ENCODE results near the gene DENND1A. TPM values are rescaled to one million over a fixed set of nuclear protein-coding genes. Genes with fewer than 3 reads are reported as not detected.

Gene DENND1A
- total RNA-seq, 4 donors from 2014 or later: 37.1 to 55.3 (median 50.0) TPM

- no peak for TF ChIP-seq POLR2A (IDR thresholded peaks at IDR 0.05)
- no peak for TF ChIP-seq CTCF (IDR thresholded peaks at IDR 0.05)
- no peaks in the 10 kb centered on the region for H3K4me1 ChIP-seq
- H3K4me3 ChIP-seq: no peak overlapping the region
- H3K27ac ChIP-seq: no peak overlapping the region
- no peaks in the 10 kb centered on the region for H3K9me3 ChIP-seq
- no peaks in the 10 kb centered on the region for H3K36me3 ChIP-seq
- H3K27me3 ChIP-seq: no peaks in the 10 kb centered on the region
- no peak for DNase-seq
Measured at GRCh38 chr9:123954518-123955280, 24.8 kb upstream of the DENND1A start.

GRCh38 chr9:123952641-123953495, 22.9 kb upstream of the DENND1A start:
- no peak overlapping the region for H3K27ac ChIP-seq
- no peaks in the 10 kb centered on the region for H3K27me3 ChIP-seq
- TF ChIP-seq POLR2A (IDR thresholded peaks at IDR 0.05) (no peak), CTCF (IDR thresholded peaks at IDR 0.05) (no peak)
- H3K4me3 ChIP-seq: no peak overlapping the region
- DNase-seq: no peak
- H3K36me3 ChIP-seq: no peaks in the 10 kb centered on the region
- no peaks in the 10 kb centered on the region for H3K9me3 ChIP-seq
- H3K4me1 ChIP-seq: no peaks in the 10 kb centered on the region

GRCh38 chr9:123948286-123948685, 18.4 kb upstream of the DENND1A start:
- no peak for DNase-seq

GRCh38 chr9:123947326-123947725, 17.4 kb upstream of the DENND1A start:
- no peaks in the 10 kb centered on the region for H3K27me3 ChIP-seq
- H3K9me3 ChIP-seq: no peaks in the 10 kb centered on the region
- H3K36me3 ChIP-seq: no peaks in the 10 kb centered on the region
- H3K4me3 ChIP-seq: no peak overlapping the region
- no peak overlapping the region for H3K27ac ChIP-seq
- TF ChIP-seq POLR2A (IDR thresholded peaks at IDR 0.05) (no peak), CTCF (IDR thresholded peaks at IDR 0.05) (no peak)
- DNase-seq: no peak
- no peaks in the 10 kb centered on the region for H3K4me1 ChIP-seq

More at GRCh38 chr9:123948286-123948685, 18.4 kb upstream of the DENND1A start:
- H3K27me3 ChIP-seq: no peaks in the 10 kb centered on the region
- no peaks in the 10 kb centered on the region for H3K9me3 ChIP-seq
- no peak overlapping the region for H3K4me3 ChIP-seq
- no peak for TF ChIP-seq CTCF (IDR thresholded peaks at IDR 0.05)
- no peak for TF ChIP-seq POLR2A (IDR thresholded peaks at IDR 0.05)
- no peak overlapping the region for H3K27ac ChIP-seq
- no peaks in the 10 kb centered on the region for H3K4me1 ChIP-seq
- no peaks in the 10 kb centered on the region for H3K36me3 ChIP-seq

- TF ChIP-seq POLR2A (IDR thresholded peaks at IDR 0.05): no peak
- no peak for TF ChIP-seq CTCF (IDR thresholded peaks at IDR 0.05)
- Histone ChIP-seq H3K4me3 (no peak overlapping the region), H3K27ac (no peak overlapping the region), H3K27me3 (no peaks in the 10 kb centered on the region), H3K36me3 (no peaks in the 10 kb centered on the region), H3K9me3 (no peaks in the 10 kb centered on the region), H3K4me1 (no peaks in the 10 kb centered on the region)
- DNase-seq: no peak
Measured at GRCh38 chr9:123946101-123946821, 16.3 kb upstream of the DENND1A start.
